Upper lobe of left lung (tissue), 6 donors: ENCODE results near the gene SEPTIN1. TPM values are rescaled to one million over a fixed set of nuclear protein-coding genes. Genes with fewer than 3 reads are reported as not detected.
"Not testable (repeated sequence)": the region's sequence is repeated elsewhere in the genome, so short reads cannot be mapped to it uniquely, and the experiment has no call there.

Source experiments
- ATAC-seq, 2 donors: fragments of 200-7000 bp; cut with Tn5 transposase; one replicate each; pipeline ENCODE4 v1.9.1; 2022; ENCODE audit warnings: mild to moderate bottlenecking in 2 of 2, moderate library complexity in 2 of 2; ENCODE audit not compliant: low FRiP score in 2 of 2
- DNase-seq, 2 donors: peaks; one replicate each; pipeline ENCODE4 v3.0.0-alpha.2; 2019 to 2020
- H3K27ac ChIP-seq, 4 donors: fragments of 200-600 bp; sonication (generic); one replicate each; pipeline ENCODE4 v1.5.1; 2016 to 2019
- H3K27me3 ChIP-seq, 4 donors: fragments of 200-600 bp; sonication (generic); one replicate each; pipeline ENCODE4 v1.5.1; 2017 to 2019
- H3K36me3 ChIP-seq, 4 donors: fragments of 200-600 bp; sonication (generic); one replicate each; pipeline ENCODE4 v1.5.1; 2016 to 2019
- H3K4me1 ChIP-seq, 4 donors: fragments of 200-600 bp; sonication (generic); one replicate each; pipeline ENCODE4 v1.5.1; 2018 to 2019
- H3K4me3 ChIP-seq, 4 donors: fragments of 200-600 bp; sonication (generic); one replicate each; pipeline ENCODE4 v1.5.1; 2017 to 2019; ENCODE audit warnings: mild to moderate bottlenecking in 2 of 4, moderate library complexity in 1 of 4
- H3K9me3 ChIP-seq, 4 donors: fragments of 200-600 bp; sonication (generic); one replicate each; pipeline ENCODE4 v1.5.1; 2018 to 2019
- CTCF ChIP-seq, 6 experiments: fragments of 450-650 bp in 4 of 6; fragments of 200-600 bp in 2 of 6; sonication (generic) in 2 of 6; IDR thresholded peaks; one replicate each; pipeline ENCODE4 v1.5.1; 2016 to 2019; ENCODE audit warnings: antibody characterized with exemption in 6 of 6
- EP300 ChIP-seq, 4 donors: sonication (generic); formaldehyde crosslinking; IDR thresholded peaks; one replicate each; pipeline ENCODE4 v1.5.1; 2017; ENCODE audit warnings: antibody characterized with exemption in 4 of 4, control low read depth in 2 of 4
- POLR2A ChIP-seq, 4 donors: fragments of 450-650 bp; IDR thresholded peaks; one replicate each; pipeline ENCODE4 v1.5.1; 2016 to 2017; ENCODE audit warnings: antibody characterized with exemption in 4 of 4, mild to moderate bottlenecking in 2 of 4
- POLR2AphosphoS5 ChIP-seq, 2 donors: sonication (generic); formaldehyde crosslinking; IDR thresholded peaks; one replicate each; pipeline ENCODE4 v1.5.1; 2017; ENCODE audit warnings: antibody characterized with exemption in 2 of 2
- WGBS, 2 donors: methylation state at CpG; one replicate each; pipeline ENCODE4 v1.1.5; 2017 to 2018; 5-methylcytosine and 5-hydroxymethylcytosine counted together
- total RNA-seq, 6 donors: library from RNA; depleted of rRNA in 4 of 6; stranded (reverse); fragments of >200 nt in 4 of 6; gene quantifications; one replicate each; pipeline versions ENCODE4 v1.1.0 to v1.2.1, GENCODE V29; 2016 to 2021
- donor health status: DM: no; HTN: no; CAD: no; lungs with moderate emphysema.
- donor health status: DM: no; HTN: yes; CAD: no; lungs with severe emphysema.

Gene SEPTIN1
- total RNA-seq, 6 donors from 2014 or later = 3.5 to 13.6 (median 7.1) TPM

- Histone ChIP-seq H3K4me3 (no peak overlapping the region), H3K9me3 (no peaks in the 10 kb centered on the region), H3K27ac (no peak overlapping the region), H3K36me3 (peaks cover 4 to 17% (median 10%) of the 10 kb centered on the region in 4 donors), H3K4me1 (peaks cover 0 to 1% (median 0%) of the 10 kb centered on the region in 4 donors), H3K27me3 (no peaks in the 10 kb centered on the region)
- DNase-seq (no peak), ATAC-seq (no peak)
- WGBS, 2 donors = 87% methylated on average over 3 of the region's 3 CpGs
- no peak for TF ChIP-seq POLR2AphosphoS5 (IDR thresholded peaks at IDR 0.05)
- TF ChIP-seq POLR2A (IDR thresholded peaks at IDR 0.05) = no peak
- no peak for TF ChIP-seq CTCF (IDR thresholded peaks at IDR 0.05)
- no peak for TF ChIP-seq EP300 (IDR thresholded peaks at IDR 0.05)
Observed at GRCh38 chr16:30346286-30346685, 36.1 kb downstream of the SEPTIN1 start.

- not testable (repeated sequence) for H3K4me1 ChIP-seq, DNase-seq, H3K9me3 ChIP-seq, H3K27me3 ChIP-seq, H3K27ac ChIP-seq, ATAC-seq, H3K36me3 ChIP-seq, H3K4me3 ChIP-seq
- 79 to 86% methylated on average over 11 of the region's 11 CpGs for WGBS, 2 donors
Observed at GRCh38 chr16:30343491-30343820, 38.9 kb downstream of the SEPTIN1 start.

GRCh38 chr16:30342751-30343490 lies 39.4 kb downstream of the SEPTIN1 start:
- Histone ChIP-seq H3K4me1 (no peaks in the 10 kb centered on the region), H3K27ac (no peak overlapping the region), H3K27me3 (no peaks in the 10 kb centered on the region), H3K4me3 (no peak overlapping the region), H3K36me3 (no peaks in the 10 kb centered on the region), H3K9me3 (no peaks in the 10 kb centered on the region)
- DNase-seq (peak in 1 of 2 donors; percentile 69), ATAC-seq (no peak)
- TF ChIP-seq CTCF (IDR thresholded peaks at IDR 0.05) (no peak), POLR2AphosphoS5 (IDR thresholded peaks at IDR 0.05) (no peak), POLR2A (IDR thresholded peaks at IDR 0.05) (no peak), EP300 (IDR thresholded peaks at IDR 0.05) (no peak)
- WGBS, 2 donors = 90 to 95% methylated on average over 26 to 32 of the region's 32 CpGs

- H3K4me3 ChIP-seq, ATAC-seq, H3K9me3 ChIP-seq, H3K36me3 ChIP-seq, H3K27me3 ChIP-seq, H3K4me1 ChIP-seq, H3K27ac ChIP-seq, DNase-seq: not testable (repeated sequence)
- WGBS, 2 donors = 96 to 97% methylated on average over 8 of the region's 8 CpGs
Observed at GRCh38 chr16:30341971-30342370, 40.4 kb downstream of the SEPTIN1 start.

GRCh38 chr16:30340621-30341020 lies 41.7 kb downstream of the SEPTIN1 start:
- 84 to 92% methylated on average over 13 of the region's 13 CpGs for WGBS, 2 donors
- Histone ChIP-seq H3K4me1 (peaks cover 4 to 6% (median 6%) of the 10 kb centered on the region in 4 donors), H3K9me3 (no peaks in the 10 kb centered on the region), H3K36me3 (no peaks in the 10 kb centered on the region), H3K27me3 (no peaks in the 10 kb centered on the region), H3K27ac (no peak overlapping the region), H3K4me3 (no peak overlapping the region)
- no peak for DNase-seq
- no peak for TF ChIP-seq POLR2A (IDR thresholded peaks at IDR 0.05)
- TF ChIP-seq EP300 (IDR thresholded peaks at IDR 0.05) = no peak
- TF ChIP-seq CTCF (IDR thresholded peaks at IDR 0.05) = no peak
- TF ChIP-seq POLR2AphosphoS5 (IDR thresholded peaks at IDR 0.05) = no peak
- no peak for ATAC-seq

- not testable (repeated sequence) for H3K36me3 ChIP-seq, H3K4me3 ChIP-seq, H3K27me3 ChIP-seq, ATAC-seq, DNase-seq, H3K27ac ChIP-seq, H3K4me1 ChIP-seq, H3K9me3 ChIP-seq
- 85 to 91% methylated on average over 3 to 4 of the region's 5 CpGs for WGBS, 2 donors
Observed at GRCh38 chr16:30338715-30339114, 43.6 kb downstream of the SEPTIN1 start.

- ATAC-seq, DNase-seq, H3K9me3 ChIP-seq, H3K36me3 ChIP-seq, H3K27me3 ChIP-seq, H3K4me1 ChIP-seq, H3K4me3 ChIP-seq, H3K27ac ChIP-seq: not testable (repeated sequence)
- 92% methylated on average over 9 to 10 of the region's 10 CpGs for WGBS, 2 donors
Observed at GRCh38 chr16:30337964-30338357, 44.4 kb downstream of the SEPTIN1 start.
